EH (cell line): ENCODE data around the gene ARFGAP3.
"Not testable (repeated sequence)": the region's sequence is repeated elsewhere in the genome, so short reads cannot be mapped to it uniquely, and the experiment has no call there.

ENCODE experiments used
- DNase-seq: peaks from one replicate; pipeline ENCODE4 v3.0.0-alpha.2; 2015; ENCODE audit warnings: low read depth

Gene ARFGAP3

GRCh38 chr22:42794551-42795510 lies 62.2 kb downstream of the ARFGAP3 start:
- no peak for DNase-seq

- DNase-seq: no peak
These were observed 63.1 kb downstream of the ARFGAP3 start for GRCh38 chr22:42793848-42794405.

- no peak for DNase-seq
These were observed 63.9 kb downstream of the ARFGAP3 start for GRCh38 chr22:42792909-42793847.

- no peak for DNase-seq
These were observed 64.6 kb downstream of the ARFGAP3 start for GRCh38 chr22:42792453-42792908.

GRCh38 chr22:42791721-42792452 lies 65.2 kb downstream of the ARFGAP3 start:
- no peak for DNase-seq

- DNase-seq: no peak
These were observed 68.6 kb downstream of the ARFGAP3 start for GRCh38 chr22:42788466-42788865.

- no peak for DNase-seq
These were observed 69.1 kb downstream of the ARFGAP3 start for GRCh38 chr22:42788021-42788420.

GRCh38 chr22:42787357-42787736 lies 69.7 kb downstream of the ARFGAP3 start:
- DNase-seq: no peak

GRCh38 chr22:42786606-42787356 lies 70.3 kb downstream of the ARFGAP3 start:
- DNase-seq: no peak

- no peak for DNase-seq
These were observed 71.2 kb downstream of the ARFGAP3 start for GRCh38 chr22:42785706-42786499.

GRCh38 chr22:42782306-42782705 lies 74.8 kb downstream of the ARFGAP3 start:
- not testable (repeated sequence) for DNase-seq

GRCh38 chr22:42780070-42780540 lies 77.0 kb downstream of the ARFGAP3 start:
- peak; percentile 90 for DNase-seq

GRCh38 chr22:42777126-42777525 lies 79.9 kb downstream of the ARFGAP3 start:
- no peak for DNase-seq

- DNase-seq: no peak
These were observed 83.9 kb downstream of the ARFGAP3 start for GRCh38 chr22:42773167-42773566.

GRCh38 chr22:42772647-42773046 lies 84.4 kb downstream of the ARFGAP3 start:
- no peak for DNase-seq

GRCh38 chr22:42770941-42771647 lies 86.0 kb downstream of the ARFGAP3 start:
- no peak for DNase-seq

- DNase-seq: no peak
These were observed 86.7 kb downstream of the ARFGAP3 start for GRCh38 chr22:42770448-42770726.

- DNase-seq: peak; percentile 86
These were observed 87.3 kb downstream of the ARFGAP3 start for GRCh38 chr22:42769574-42770447.

- DNase-seq: no peak
These were observed 87.9 kb downstream of the ARFGAP3 start for GRCh38 chr22:42769238-42769573.
